Measurements from ENCODE around the gene LONP2. TPM values are rescaled to one million over a fixed set of nuclear protein-coding genes. Genes with fewer than 3 reads are reported as not detected.

LONP2 gene
- total and polyA plus RNA-seq, 9 of the 15 experiments (the other 6 are each of a cell fraction or from before 2014, with no cell fraction given) = 8.1 to 41.2 (median 25.6) TPM

DNA sequence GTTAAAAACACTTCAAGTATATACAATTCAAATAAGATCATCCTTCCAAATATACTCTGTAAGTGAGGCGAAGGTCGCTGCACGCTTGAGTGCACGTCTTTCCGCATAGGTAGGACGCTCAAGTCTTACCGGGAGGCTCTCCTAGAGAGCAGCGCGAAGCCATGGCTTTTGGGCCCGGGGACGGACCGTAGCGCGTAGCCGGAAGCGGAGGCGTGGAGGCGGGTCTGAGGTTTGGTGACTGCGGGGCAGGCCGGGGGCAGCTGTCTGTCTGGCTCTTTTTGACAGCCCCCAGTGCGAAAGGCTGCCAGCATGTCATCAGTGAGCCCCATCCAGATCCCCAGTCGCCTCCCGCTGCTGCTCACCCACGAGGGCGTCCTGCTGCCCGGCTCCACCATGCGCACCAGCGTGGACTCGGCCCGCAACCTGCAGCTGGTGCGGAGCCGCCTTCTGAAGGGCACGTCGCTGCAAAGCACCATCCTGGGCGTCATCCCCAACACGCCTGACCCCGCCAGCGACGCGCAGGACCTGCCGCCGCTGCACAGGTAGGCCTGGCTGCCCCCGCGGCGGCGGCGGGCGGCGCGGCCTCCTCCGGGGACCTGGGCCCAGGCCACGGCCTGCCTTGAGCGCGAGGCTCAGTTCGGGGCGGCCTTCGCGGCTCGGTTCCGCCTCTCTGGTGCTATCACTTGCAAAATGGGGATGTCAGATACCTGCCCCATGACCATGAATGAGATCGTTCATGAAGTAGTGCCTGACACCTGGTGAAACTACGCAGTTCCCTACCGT is at the start of gene LONP2 (continued):
- TF ChIP-seq, protein P1, sequence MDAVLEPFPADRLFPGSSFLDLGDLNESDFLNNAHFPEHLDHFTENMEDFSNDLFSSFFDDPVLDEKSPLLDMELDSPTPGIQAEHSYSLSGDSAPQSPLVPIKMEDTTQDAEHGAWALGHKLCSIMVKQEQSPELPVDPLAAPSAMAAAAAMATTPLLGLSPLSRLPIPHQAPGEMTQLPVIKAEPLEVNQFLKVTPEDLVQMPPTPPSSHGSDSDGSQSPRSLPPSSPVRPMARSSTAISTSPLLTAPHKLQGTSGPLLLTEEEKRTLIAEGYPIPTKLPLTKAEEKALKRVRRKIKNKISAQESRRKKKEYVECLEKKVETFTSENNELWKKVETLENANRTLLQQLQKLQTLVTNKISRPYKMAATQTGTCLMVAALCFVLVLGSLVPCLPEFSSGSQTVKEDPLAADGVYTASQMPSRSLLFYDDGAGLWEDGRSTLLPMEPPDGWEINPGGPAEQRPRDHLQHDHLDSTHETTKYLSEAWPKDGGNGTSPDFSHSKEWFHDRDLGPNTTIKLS (IDR thresholded peaks at IDR 0.05; ENCODE audit: borderline replicate concordance, low read depth) = peak; percentile 71; the same call in 1 of the 2 replicates
- TF ChIP-seq RBM39 (optimal IDR thresholded peaks at IDR 0.05; ENCODE audit: low read depth, low read length) (no peak), L3MBTL2 (IDR thresholded peaks at IDR 0.05) (peak; percentile 68), KDM4B (IDR thresholded peaks at IDR 0.05; ENCODE audit: borderline replicate concordance in 2 of 2, low read depth in 1 of 2) (peak in 1 of 2 experiments; percentile 42; a peak in 1 of 4 replicates), EP400 (IDR thresholded peaks at IDR 0.05) (peak; percentile 87), NEUROD1 (IDR thresholded peaks at IDR 0.05; ENCODE audit: borderline replicate concordance, low read depth, low read length, partially characterized antibody) (peak; percentile 47), ZBTB1 (CRISPR knock-in tag; IDR thresholded peaks at IDR 0.05; ENCODE audit: borderline replicate concordance, low read depth) (0 out of 2 replicates have a peak, but pooled peaks have one; percentile 58), TRIM24 (IDR thresholded peaks at IDR 0.05) (peak in 1 of 2 experiments; percentile 52; a peak in 1 of 4 replicates), FOXP1 (CRISPR knock-in tag; IDR thresholded peaks at IDR 0.05) (peak; percentile 40; the same call in 1 of the 2 replicates), SRSF7 (optimal IDR thresholded peaks at IDR 0.05; ENCODE audit: low read depth, low read length) (no peak), HMGN3 (IDR thresholded peaks at IDR 0.05; ENCODE audit: borderline replicate concordance, extremely low read depth, insufficient read length, low read depth, low read length) (no peak), MCM3 (IDR thresholded peaks at IDR 0.05) (no peak), ZZZ3 (IDR thresholded peaks at IDR 0.05) (peak; percentile 86), ZNF445 (CRISPR knock-in tag; IDR thresholded peaks at IDR 0.05; ENCODE audit: low read depth) (no peak)
- TF ChIP-seq, protein P2, sequence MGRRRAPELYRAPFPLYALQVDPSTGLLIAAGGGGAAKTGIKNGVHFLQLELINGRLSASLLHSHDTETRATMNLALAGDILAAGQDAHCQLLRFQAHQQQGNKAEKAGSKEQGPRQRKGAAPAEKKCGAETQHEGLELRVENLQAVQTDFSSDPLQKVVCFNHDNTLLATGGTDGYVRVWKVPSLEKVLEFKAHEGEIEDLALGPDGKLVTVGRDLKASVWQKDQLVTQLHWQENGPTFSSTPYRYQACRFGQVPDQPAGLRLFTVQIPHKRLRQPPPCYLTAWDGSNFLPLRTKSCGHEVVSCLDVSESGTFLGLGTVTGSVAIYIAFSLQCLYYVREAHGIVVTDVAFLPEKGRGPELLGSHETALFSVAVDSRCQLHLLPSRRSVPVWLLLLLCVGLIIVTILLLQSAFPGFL (CRISPR knock-in tag; IDR thresholded peaks at IDR 0.05) = no peak
- TF ChIP-seq, protein P3, sequence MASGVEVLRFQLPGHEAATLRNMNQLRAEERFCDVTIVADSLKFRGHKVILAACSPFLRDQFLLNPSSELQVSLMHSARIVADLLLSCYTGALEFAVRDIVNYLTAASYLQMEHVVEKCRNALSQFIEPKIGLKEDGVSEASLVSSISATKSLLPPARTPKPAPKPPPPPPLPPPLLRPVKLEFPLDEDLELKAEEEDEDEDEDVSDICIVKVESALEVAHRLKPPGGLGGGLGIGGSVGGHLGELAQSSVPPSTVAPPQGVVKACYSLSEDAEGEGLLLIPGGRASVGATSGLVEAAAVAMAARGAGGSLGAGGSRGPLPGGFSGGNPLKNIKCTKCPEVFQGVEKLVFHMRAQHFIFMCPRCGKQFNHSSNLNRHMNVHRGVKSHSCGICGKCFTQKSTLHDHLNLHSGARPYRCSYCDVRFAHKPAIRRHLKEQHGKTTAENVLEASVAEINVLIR (CRISPR knock-in tag; IDR thresholded peaks at IDR 0.05) = peak; percentile 75
- TF ChIP-seq, protein P4, sequence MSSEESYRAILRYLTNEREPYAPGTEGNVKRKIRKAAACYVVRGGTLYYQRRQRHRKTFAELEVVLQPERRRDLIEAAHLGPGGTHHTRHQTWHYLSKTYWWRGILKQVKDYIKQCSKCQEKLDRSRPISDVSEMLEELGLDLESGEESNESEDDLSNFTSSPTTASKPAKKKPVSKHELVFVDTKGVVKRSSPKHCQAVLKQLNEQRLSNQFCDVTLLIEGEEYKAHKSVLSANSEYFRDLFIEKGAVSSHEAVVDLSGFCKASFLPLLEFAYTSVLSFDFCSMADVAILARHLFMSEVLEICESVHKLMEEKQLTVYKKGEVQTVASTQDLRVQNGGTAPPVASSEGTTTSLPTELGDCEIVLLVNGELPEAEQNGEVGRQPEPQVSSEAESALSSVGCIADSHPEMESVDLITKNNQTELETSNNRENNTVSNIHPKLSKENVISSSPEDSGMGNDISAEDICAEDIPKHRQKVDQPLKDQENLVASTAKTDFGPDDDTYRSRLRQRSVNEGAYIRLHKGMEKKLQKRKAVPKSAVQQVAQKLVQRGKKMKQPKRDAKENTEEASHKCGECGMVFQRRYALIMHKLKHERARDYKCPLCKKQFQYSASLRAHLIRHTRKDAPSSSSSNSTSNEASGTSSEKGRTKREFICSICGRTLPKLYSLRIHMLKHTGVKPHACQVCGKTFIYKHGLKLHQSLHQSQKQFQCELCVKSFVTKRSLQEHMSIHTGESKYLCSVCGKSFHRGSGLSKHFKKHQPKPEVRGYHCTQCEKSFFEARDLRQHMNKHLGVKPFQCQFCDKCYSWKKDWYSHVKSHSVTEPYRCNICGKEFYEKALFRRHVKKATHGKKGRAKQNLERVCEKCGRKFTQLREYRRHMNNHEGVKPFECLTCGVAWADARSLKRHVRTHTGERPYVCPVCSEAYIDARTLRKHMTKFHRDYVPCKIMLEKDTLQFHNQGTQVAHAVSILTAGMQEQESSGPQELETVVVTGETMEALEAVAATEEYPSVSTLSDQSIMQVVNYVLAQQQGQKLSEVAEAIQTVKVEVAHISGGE (CRISPR knock-in tag; IDR thresholded peaks at IDR 0.05) = peak in 1 of 3 experiments; percentile 43; a peak in 1 of 6 replicates
